ENCODE measurements around the gene PCBD1. TPM values are rescaled to one million over a fixed set of nuclear protein-coding genes. Genes with fewer than 3 reads are reported as not detected.

PCBD1 gene
- total RNA-seq, 4 donors from 2014 or later, result 15.9 to 37.3 (median 21.3) TPM

DNA sequence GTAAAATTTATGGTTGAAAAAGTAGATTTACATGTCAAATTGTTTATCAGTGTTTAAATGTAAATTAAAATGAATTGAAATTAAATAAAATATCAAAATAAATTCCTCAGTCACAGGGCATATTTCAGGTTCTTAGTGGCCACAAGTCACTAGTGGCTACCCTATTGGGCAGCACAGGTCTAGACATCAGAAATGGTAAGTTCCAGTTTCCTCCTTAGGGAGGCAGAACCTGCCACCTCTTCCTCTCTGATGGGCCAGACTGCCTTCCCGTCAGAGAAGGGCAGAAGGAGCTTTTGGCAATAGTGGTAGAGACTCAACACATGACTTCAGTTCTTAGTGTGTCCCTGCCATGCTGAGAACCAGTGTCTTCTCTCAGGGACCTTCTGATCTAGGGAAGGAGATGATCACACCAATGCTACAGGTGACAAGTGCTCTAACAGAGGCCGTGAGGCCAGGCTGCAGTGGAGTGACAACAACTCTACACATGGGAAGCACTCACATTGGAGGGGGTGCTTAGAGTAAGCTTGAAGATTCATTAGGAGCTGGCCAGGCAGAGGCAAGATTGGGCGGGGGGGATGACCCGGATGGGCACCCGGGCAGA lies 14.4 kb upstream of the PCBD1 start:
- intact Hi-C loops (cut with DNase I; ENCODE audit: low total_unique reads), result no loop called here
- TF ChIP-seq, protein P1, sequence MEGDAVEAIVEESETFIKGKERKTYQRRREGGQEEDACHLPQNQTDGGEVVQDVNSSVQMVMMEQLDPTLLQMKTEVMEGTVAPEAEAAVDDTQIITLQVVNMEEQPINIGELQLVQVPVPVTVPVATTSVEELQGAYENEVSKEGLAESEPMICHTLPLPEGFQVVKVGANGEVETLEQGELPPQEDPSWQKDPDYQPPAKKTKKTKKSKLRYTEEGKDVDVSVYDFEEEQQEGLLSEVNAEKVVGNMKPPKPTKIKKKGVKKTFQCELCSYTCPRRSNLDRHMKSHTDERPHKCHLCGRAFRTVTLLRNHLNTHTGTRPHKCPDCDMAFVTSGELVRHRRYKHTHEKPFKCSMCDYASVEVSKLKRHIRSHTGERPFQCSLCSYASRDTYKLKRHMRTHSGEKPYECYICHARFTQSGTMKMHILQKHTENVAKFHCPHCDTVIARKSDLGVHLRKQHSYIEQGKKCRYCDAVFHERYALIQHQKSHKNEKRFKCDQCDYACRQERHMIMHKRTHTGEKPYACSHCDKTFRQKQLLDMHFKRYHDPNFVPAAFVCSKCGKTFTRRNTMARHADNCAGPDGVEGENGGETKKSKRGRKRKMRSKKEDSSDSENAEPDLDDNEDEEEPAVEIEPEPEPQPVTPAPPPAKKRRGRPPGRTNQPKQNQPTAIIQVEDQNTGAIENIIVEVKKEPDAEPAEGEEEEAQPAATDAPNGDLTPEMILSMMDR (IDR thresholded peaks at IDR 0.05), result no peak
- no peak for TF ChIP-seq POLR2A (IDR thresholded peaks at IDR 0.05)
- no peak overlapping the region for H3K4me3 ChIP-seq (ENCODE audit: low read depth, poor library complexity, severe bottlenecking)

GRCh38 chr10:70901276-70901878 lies 13.0 kb upstream of the PCBD1 start:
- no peak for DNase-seq (ENCODE audit: low spot score in 2 of 2)
- TF ChIP-seq, protein P1 (IDR thresholded peaks at IDR 0.05), result no peak
- H3K4me3 ChIP-seq (ENCODE audit: low read depth, poor library complexity, severe bottlenecking), result no peak overlapping the region
- intact Hi-C loops (cut with DNase I; ENCODE audit: low total_unique reads), result no loop called here
- 81 to 93% methylated on average over 9 to 13 of the region's 13 CpGs for WGBS, 2 donors

More for the DNA sequence above, 14.4 kb upstream of the PCBD1 start:
- 68 to 79% methylated on average over 5 of the region's 5 CpGs for WGBS, 2 donors
- no peak for DNase-seq (ENCODE audit: low spot score in 2 of 2)

DNA sequence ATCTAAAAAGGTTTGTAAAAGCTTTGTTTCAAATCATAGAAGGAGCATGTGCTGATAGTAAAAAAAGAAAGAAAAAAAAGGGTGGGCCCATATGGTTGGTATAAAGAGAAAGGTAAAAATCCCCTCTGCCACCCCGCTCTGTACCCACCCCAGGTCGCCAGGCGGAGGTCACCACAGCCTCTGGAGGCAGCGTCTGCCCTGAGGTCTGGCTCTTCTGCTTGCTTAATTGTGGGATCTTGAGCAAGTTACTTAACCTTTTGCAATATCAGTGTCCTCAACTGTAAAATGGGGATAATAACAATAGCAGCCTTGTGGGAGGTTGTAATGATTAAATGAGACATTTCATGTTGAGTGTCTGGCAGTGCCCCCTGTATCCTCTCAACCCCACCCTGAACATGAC lies 10.7 kb upstream of the PCBD1 start:
- no peak for DNase-seq (ENCODE audit: low spot score in 2 of 2)
- TF ChIP-seq, protein P1 (IDR thresholded peaks at IDR 0.05), result no peak
- TF ChIP-seq POLR2A (IDR thresholded peaks at IDR 0.05), result no peak
- 80 to 84% methylated on average over 4 of the region's 4 CpGs for whole genome bisulfite sequencing, 2 donors
- intact Hi-C loops (cut with DNase I; ENCODE audit: low total_unique reads), result no loop called here
- H3K4me3 ChIP-seq (ENCODE audit: low read depth, poor library complexity, severe bottlenecking), result no peak overlapping the region

GRCh38 chr10:70898687-70899086 lies 10.3 kb upstream of the PCBD1 start:
- intact Hi-C loops (cut with DNase I; ENCODE audit: low total_unique reads), result no loop called here
- TF ChIP-seq POLR2A (IDR thresholded peaks at IDR 0.05), result no peak
- TF ChIP-seq, protein P1 (IDR thresholded peaks at IDR 0.05), result no peak
- H3K4me3 ChIP-seq (ENCODE audit: low read depth, poor library complexity, severe bottlenecking), result no peak overlapping the region
- WGBS, 2 donors, result 70 to 76% methylated on average over 3 of the region's 3 CpGs
- no peak for DNase-seq (ENCODE audit: low spot score in 2 of 2)

- DNase-seq (ENCODE audit: low spot score in 2 of 2), result no peak
- no peak overlapping the region for H3K4me3 ChIP-seq (ENCODE audit: low read depth, poor library complexity, severe bottlenecking)
- WGBS, 2 donors, result 100% methylated on average over 1 of the region's 1 CpG
- TF ChIP-seq, protein P1 (IDR thresholded peaks at IDR 0.05), result no peak
- no peak for TF ChIP-seq POLR2A (IDR thresholded peaks at IDR 0.05)
- intact Hi-C loops (cut with DNase I; ENCODE audit: low total_unique reads), result no loop called here
These were observed 8.2 kb upstream of the PCBD1 start for GRCh38 chr10:70896551-70896950.

DNA sequence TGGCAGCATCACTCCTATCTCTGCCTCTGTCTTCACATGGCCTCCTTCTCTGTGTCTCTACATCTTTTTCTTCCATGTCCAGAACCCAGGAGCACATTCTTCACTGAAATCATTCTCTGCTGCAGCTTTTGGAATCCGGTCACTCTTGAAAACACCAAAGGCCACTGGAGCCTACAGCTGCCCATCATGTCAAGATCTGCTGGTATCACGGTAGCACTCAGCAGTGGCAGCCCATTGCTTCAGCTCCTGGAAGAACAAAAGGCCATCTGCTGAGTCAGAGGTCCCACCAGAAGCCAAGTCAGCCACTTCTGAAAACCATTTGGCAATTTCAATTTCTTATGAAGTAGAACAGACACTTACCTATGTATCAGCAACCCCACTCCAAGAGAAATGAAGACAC lies 6.1 kb upstream of the PCBD1 start:
- intact Hi-C loops (cut with DNase I; ENCODE audit: low total_unique reads), result no loop called here
- DNase-seq (ENCODE audit: low spot score in 2 of 2), result no peak
- WGBS, 2 donors, result 58 to 90% methylated on average over 2 of the region's 2 CpGs
- H3K4me3 ChIP-seq (ENCODE audit: low read depth, poor library complexity, severe bottlenecking), result no peak overlapping the region
- TF ChIP-seq, protein P1 (IDR thresholded peaks at IDR 0.05), result no peak
- no peak for TF ChIP-seq POLR2A (IDR thresholded peaks at IDR 0.05)

Data from lower leg skin (tissue), 4 donors.